Stimulated activated naive CD4-positive, alpha-beta T cell treated with Interleukin-2 at 50 U/mL for 16 hours (primary cell): Measurements from ENCODE around the gene SPTLC3.

ENCODE experiments used
- DNase-seq: peaks from one replicate; lab custom pipeline; 2025; lab: John Stamatoyannopoulos, UW

Gene SPTLC3

DNA sequence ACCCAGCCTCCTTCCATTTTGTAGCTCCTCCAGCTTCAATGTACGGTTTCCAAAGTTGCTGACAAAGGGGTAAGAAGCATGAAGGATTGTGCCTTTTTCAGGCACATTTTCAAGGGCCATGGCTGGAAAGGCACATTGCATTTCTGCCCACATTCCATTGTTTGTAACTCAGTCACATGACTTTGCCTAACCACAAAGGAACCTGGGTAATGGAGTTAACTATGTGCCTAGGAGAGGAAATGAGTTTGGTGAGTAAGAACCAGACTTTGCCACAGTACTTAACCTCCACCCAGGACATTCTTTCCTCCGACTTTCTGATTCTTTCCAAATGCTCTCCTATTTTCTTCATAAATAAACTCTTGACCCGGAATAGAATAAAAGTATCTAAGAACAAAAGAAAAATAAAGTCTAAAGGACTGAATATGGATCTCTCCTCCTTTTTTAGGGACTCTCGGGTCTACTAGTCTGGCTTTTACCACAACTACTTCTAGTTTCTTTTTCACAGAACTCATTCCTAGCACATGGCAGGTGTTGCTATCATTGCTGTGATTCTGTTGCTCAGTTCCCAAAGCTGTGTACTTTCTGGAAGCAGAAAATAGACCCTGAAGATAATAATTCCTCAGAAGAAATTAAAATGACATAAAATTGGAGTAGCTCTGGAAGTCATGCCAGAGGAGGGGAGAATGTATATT is 130.8 kb downstream of the SPTLC3 start:
- no peak for DNase-seq

DNA sequence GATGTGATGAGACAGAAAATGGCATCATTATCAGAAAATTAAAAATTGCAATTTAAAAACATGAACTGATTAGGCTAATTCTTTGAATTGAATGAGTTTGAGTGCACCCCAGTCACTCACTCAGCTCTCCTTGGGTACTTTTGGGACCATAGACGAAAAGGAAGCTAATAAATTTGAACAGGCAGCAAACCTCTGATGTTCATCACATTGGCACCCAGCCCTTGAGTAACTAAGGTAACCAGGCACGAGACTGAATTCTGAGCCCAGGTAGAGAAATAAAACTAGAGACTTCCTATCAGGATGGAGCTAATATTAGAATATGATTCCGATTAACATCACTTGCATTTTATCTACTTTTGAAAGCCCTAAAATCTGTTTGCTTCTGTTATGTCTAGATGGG is 131.4 kb downstream of the SPTLC3 start:
- DNase-seq: no peak

GRCh38 chr20:13140775-13141174 is 132.0 kb downstream of the SPTLC3 start:
- no peak for DNase-seq

DNA sequence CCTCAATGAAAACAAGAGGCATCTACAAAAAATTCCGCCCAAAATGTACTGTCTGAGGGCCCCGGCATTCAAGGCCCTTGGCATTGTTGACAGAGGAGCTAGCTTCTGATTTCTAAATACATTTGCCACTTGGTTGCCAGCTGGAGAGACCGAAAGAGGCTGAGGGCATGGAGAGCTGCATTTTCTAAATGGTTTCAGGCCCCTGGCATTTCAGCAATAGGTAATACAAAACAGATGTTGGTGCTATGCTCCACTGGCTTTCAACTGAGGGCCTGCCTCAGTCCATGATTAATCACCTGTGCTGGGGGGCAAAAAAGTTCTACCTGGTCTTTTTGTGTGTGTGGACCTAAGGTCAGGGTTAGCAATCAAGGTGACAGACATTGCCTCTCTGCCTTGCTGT is 132.8 kb downstream of the SPTLC3 start:
- no peak for DNase-seq

GRCh38 chr20:13142143-13142542 is 133.4 kb downstream of the SPTLC3 start:
- no peak for DNase-seq

DNA sequence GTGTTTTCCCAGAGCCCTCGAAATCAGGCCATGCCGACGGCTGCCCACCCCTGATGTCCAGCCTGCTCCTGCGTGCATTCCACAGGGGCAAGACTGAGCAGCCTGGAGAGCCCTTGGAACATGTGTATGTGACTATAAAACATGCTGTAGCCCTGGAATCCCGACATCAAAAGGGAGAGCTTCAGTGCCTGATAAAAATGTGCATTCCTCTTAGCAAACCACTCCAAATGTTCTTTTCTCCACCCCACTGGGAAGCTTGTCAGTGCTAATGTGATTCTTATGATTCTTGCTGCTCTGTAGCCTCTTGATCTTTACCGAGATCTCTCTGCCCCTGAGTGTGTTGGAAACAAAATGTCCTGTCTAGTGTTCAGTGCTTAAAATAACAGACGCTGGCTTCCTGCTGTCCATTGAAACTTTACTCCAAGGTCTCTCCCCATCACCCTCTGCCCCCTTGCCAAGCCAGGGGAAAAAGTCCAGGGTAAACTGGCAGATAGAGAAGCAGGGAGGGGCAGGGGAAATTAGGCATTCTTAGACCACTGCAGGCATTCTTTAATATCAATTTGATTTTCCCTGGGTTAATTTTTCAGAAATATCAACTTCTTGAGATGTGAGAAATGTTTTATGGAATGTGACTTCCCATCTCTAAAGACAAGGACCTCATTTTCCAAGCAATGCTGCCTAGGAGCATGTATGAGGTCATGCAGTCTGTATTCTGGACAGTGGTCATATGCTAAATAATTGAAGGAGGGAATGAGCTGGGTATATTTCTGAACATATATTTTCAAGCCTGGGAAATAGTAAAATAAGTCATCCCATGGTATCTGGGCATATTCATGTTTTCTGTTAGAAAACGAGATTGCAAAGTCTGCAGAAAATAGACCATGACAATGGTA is 138.5 kb downstream of the SPTLC3 start:
- no peak for DNase-seq

DNA sequence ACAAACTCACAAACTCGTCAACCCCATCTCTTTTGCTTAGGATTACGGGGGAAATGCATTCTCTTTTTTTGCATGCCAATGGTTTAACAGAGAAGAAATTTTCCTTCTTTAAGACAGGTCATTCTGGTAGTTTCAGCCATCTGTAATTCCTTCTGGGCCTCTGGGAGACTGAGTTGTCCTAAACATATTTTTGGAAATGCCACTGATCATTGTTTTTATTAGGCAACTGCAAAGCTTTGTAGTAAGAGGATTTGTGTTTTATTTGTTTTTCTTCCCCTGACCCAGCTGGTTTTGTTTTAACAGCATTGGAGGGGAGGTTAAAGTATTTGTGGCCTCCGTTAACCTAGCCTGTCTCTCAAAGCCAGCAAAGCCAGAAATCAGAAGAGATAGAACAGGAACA is 139.2 kb downstream of the SPTLC3 start:
- no peak for DNase-seq

- DNase-seq: no peak
Observed at GRCh38 chr20:13148402-13148801, 139.6 kb downstream of the SPTLC3 start.

GRCh38 chr20:13148961-13149360 is 140.2 kb downstream of the SPTLC3 start:
- DNase-seq: no peak

DNA sequence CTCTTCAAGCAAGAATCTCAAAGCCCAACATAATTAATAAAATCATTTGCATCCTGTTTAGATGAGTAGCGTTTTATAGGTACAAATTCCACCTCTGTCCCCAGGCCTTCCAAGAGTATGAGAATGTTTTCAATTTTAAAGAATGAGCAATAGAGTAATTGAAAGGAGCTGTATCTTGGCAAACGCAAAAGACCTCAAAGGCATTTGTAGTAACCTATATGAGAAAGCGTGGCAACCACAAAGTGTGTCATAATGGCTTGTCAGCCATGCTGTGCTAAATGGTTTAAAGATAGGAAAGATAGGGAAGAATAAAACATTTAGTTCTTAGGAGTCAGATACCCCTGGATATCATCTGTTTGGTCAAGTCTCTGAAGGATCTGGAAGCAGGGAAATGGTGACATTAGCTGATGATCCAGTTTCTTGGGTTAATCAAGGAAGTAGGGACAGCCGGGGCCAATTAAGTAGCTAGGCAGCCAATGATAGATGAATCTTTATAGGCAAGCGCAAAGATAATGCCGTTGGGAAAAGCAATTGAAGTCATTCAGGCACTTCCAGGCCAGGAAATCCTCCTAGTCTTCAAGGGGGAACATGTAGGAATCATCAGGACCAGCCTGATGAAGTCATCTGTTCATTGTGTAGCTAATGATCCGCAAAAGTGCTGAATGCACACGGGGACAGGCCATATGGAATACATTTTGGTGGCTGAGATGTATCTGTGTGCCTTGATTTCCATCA is 140.8 kb downstream of the SPTLC3 start:
- no peak for DNase-seq

GRCh38 chr20:13158369-13158768 is 149.6 kb downstream of the SPTLC3 start:
- DNase-seq: no peak

GRCh38 chr20:13159889-13160288 is 151.1 kb downstream of the SPTLC3 start:
- no peak for DNase-seq

- no peak for DNase-seq
Observed at GRCh38 chr20:13165203-13165602, 156.4 kb downstream of the SPTLC3 start.

GRCh38 chr20:13166011-13166410 is 157.2 kb downstream of the SPTLC3 start:
- DNase-seq: no peak

- no peak for DNase-seq
Observed at GRCh38 chr20:13166437-13166836, 157.7 kb downstream of the SPTLC3 start.

DNA sequence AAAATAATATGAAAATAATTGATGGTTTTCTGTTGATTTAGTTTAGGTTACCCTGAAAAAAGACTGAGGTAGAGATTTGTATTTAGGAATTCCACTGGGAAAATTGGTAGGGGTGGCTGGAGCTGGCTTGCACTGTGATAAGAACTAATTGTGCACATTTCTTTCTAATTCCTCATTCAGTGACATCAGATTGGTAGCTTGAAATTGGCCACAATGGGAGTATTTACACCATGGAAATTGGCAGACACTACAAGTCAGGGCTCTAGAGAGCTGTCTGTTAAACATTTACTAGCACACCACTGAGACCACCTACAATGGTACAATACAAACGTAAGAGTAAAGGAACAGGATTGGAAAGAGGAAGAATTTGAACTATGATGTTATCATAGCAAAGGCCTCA is 160.3 kb downstream of the SPTLC3 start:
- DNase-seq: no peak

DNA sequence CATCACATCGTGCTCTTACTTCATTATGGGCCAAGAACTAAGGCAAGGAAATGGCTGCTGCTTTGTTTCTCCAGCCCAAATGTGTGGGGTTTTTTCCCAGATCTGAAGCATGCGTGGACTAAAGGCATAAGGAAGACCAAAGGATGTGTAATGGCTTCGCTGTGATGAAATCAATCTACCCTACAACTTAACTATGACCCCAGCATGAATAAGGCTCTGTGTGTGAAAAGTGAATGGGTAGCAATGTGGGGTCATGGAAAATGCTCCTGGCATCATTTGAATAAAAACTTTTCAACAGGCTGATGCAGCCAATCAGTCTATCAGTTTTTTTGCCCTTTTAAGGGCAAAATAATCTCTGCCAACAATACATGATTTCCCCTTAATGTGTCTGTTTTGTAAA is 162.0 kb downstream of the SPTLC3 start:
- no peak for DNase-seq

GRCh38 chr20:13173201-13173600 is 164.4 kb downstream of the SPTLC3 start:
- no peak for DNase-seq

DNA sequence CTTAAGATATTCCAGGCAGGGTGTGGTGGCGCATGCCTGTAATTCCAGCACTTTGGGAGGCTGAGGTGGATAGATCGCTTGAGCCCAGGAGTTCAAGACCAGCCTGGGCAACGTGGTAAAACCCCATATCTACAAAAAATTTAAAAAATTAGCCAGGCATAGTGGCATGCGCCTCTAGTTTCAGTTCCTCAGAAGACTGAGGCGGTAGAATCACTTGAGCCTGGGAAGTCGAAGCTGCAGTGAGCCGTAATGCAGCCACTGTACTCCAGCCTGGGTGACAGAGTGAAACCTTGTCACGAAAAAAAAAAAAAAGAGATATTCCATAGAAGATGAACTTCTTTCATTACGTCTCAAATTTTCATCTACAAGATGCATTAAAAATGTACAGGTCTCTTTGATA is 165.6 kb downstream of the SPTLC3 start:
- no peak for DNase-seq

DNA sequence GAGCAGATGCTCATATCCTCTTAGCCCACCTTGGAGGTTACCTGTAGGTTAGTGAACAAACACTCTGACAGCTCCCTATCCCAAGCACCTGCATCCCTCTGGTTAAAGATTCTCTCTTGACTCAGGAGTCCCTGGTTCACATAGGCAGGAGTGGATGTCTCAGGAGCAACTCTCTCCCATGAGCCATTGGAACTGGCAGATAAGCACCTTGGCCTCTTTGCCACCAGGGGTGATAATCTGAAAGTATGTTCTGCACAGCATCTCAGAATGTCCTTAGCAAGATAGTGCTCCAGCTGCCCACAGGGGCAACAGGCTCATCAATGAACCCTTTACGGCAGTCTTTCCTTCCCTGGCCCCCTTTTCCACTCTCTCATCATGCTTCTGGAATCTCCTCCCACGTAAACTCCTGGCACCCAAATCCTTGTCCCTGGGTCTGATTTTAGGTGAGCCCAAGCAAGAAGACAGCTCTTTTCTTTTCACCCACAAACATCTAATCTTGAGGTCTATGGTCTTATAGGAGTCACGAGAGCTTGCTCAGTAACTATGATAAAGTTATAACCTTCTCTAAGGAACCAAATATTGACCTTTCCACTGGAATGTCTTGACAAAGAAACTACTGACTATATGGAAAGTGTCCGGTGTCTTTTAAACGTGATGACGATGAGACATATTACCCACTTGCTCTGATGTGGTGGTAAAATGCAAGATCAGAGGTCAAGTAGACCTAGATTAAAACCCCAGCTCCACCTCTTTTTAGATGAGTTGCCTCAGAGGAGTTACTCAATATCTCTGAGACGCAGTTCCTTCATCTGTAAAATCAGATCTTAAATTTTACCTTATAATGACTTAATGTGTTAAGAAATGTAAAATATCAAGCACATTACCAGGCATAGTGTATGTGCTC is 172.5 kb downstream of the SPTLC3 start:
- no peak for DNase-seq

- no peak for DNase-seq
Observed at GRCh38 chr20:13183005-13183404, 174.2 kb downstream of the SPTLC3 start.
